Measurements from ENCODE around the gene TRPC6. TPM values are rescaled to one million over a fixed set of nuclear protein-coding genes. Genes with fewer than 3 reads are reported as not detected.

The TRPC6 gene
- total and polyA plus RNA-seq, 3 donors from 2014 or later = 1.4 to 4.1 (median 3.7) TPM

GRCh38 chr11:101459020-101459419 is 124.8 kb downstream of the TRPC6 start:
- H3K27ac ChIP-seq = no peak overlapping the region
- no peaks in the 10 kb centered on the region for H3K9me3 ChIP-seq
- DNase-seq = no peak
- no peaks in the 10 kb centered on the region for H3K4me1 ChIP-seq
- no peak overlapping the region for H3K4me3 ChIP-seq
- 85 to 91% methylated on average over 5 of the region's 5 CpGs for whole genome bisulfite sequencing, 2 donors
- H3K36me3 ChIP-seq (ENCODE audit: low read depth, missing control alignments) = no peaks in the 10 kb centered on the region
- no peak for TF ChIP-seq POLR2A (IDR thresholded peaks at IDR 0.05)
- TF ChIP-seq CTCF (IDR thresholded peaks at IDR 0.05) = no peak
- no peaks in the 10 kb centered on the region for H3K27me3 ChIP-seq
- intact Hi-C loops (cut with DNase I; ENCODE audit: low total_unique reads) = loop anchor here (10.0 kb wide), 1 partner anchor 386 kb away; no protein-coding TSS in a partner anchor

- Histone ChIP-seq H3K27me3 (no peaks in the 10 kb centered on the region), H3K9me3 (no peaks in the 10 kb centered on the region), H3K4me3 (no peak overlapping the region), H3K4me1 (no peaks in the 10 kb centered on the region), H3K27ac (no peak overlapping the region), H3K36me3 (ENCODE audit: low read depth, missing control alignments) (no peaks in the 10 kb centered on the region)
- WGBS, 2 donors = 81 to 93% methylated on average over 3 of the region's 3 CpGs
- TF ChIP-seq CTCF (IDR thresholded peaks at IDR 0.05) (no peak), POLR2A (IDR thresholded peaks at IDR 0.05) (no peak)
- no peak for DNase-seq
- intact Hi-C loops (cut with DNase I; ENCODE audit: low total_unique reads) = loop anchor here (10.0 kb wide), 1 partner anchor 387 kb away; no protein-coding TSS in a partner anchor
Measured at GRCh38 chr11:101458161-101458560, 125.6 kb downstream of the TRPC6 start.

GRCh38 chr11:101456812-101457211 is 127.0 kb downstream of the TRPC6 start:
- no peaks in the 10 kb centered on the region for H3K4me1 ChIP-seq
- intact Hi-C loops (cut with DNase I; ENCODE audit: low total_unique reads) = loop anchor here (10.0 kb wide), 1 partner anchor 388 kb away; no protein-coding TSS in a partner anchor
- no peaks in the 10 kb centered on the region for H3K27me3 ChIP-seq
- H3K4me3 ChIP-seq = no peak overlapping the region
- WGBS, 2 donors = 0 to 21% methylated on average over 1 of the region's 1 CpG
- H3K27ac ChIP-seq = no peak overlapping the region
- TF ChIP-seq CTCF (IDR thresholded peaks at IDR 0.05) = peak in 2 of 3 experiments; percentile 4 to 43
- no peak for TF ChIP-seq POLR2A (IDR thresholded peaks at IDR 0.05)
- no peaks in the 10 kb centered on the region for H3K9me3 ChIP-seq
- no peak for DNase-seq
- H3K36me3 ChIP-seq (ENCODE audit: low read depth, missing control alignments) = no peaks in the 10 kb centered on the region

- H3K27me3 ChIP-seq = no peaks in the 10 kb centered on the region
- no peak for TF ChIP-seq POLR2A (IDR thresholded peaks at IDR 0.05)
- no peak for TF ChIP-seq CTCF (IDR thresholded peaks at IDR 0.05)
- 89 to 91% methylated on average over 2 of the region's 2 CpGs for WGBS, 2 donors
- no peak for DNase-seq
- H3K4me1 ChIP-seq = no peaks in the 10 kb centered on the region
- no peak overlapping the region for H3K27ac ChIP-seq
- intact Hi-C loops (cut with DNase I; ENCODE audit: low total_unique reads) = loop anchor here (10.0 kb wide), 1 partner anchor 391 kb away; no protein-coding TSS in a partner anchor
- no peaks in the 10 kb centered on the region for H3K9me3 ChIP-seq
- no peaks in the 10 kb centered on the region for H3K36me3 ChIP-seq (ENCODE audit: low read depth, missing control alignments)
- no peak overlapping the region for H3K4me3 ChIP-seq
Measured at GRCh38 chr11:101453682-101454081, 130.1 kb downstream of the TRPC6 start.

GRCh38 chr11:101448881-101449442 is 134.8 kb downstream of the TRPC6 start:
- TF ChIP-seq POLR2A (IDR thresholded peaks at IDR 0.05) (no peak), CTCF (IDR thresholded peaks at IDR 0.05) (no peak)
- 91 to 94% methylated on average over 5 of the region's 5 CpGs for WGBS, 2 donors
- H3K4me3 ChIP-seq = no peak overlapping the region
- H3K27me3 ChIP-seq = no peaks in the 10 kb centered on the region
- H3K36me3 ChIP-seq (ENCODE audit: low read depth, missing control alignments) = no peaks in the 10 kb centered on the region
- H3K9me3 ChIP-seq = no peaks in the 10 kb centered on the region
- intact Hi-C loops (cut with DNase I; ENCODE audit: low total_unique reads) = no loop called here
- H3K4me1 ChIP-seq = peaks cover 6% of the 10 kb centered on the region
- no peak overlapping the region for H3K27ac ChIP-seq
- no peak for DNase-seq
